ENCODE measurements around the gene CREB1.
"Not testable (repeated sequence)": the region's sequence is repeated elsewhere in the genome, so short reads cannot be mapped to it uniquely, and the experiment has no call there.

The CREB1 gene

GRCh38 chr2:207617011-207617671 is 87.4 kb downstream of the CREB1 start:
- DNase-seq (ENCODE audit: low spot score): no peak

- no peak for DNase-seq (ENCODE audit: low spot score)
These were observed 90.0 kb downstream of the CREB1 start for GRCh38 chr2:207619764-207620203.

GRCh38 chr2:207621501-207622039 is 91.8 kb downstream of the CREB1 start:
- no peak for DNase-seq (ENCODE audit: low spot score)

GRCh38 chr2:207624185-207625013 is 94.6 kb downstream of the CREB1 start:
- DNase-seq (ENCODE audit: low spot score): peak; percentile 71

GRCh38 chr2:207625014-207625907 is 95.5 kb downstream of the CREB1 start, which contains the start of gene METTL21A:
METTL21A (minus strand) TSS chr2:207625394; CDS start chr2:207624375, 1,019 bp downstream.
- DNase-seq (ENCODE audit: low spot score): peak; percentile 93

- no peak for DNase-seq (ENCODE audit: low spot score)
These were observed 99.8 kb downstream of the CREB1 start for GRCh38 chr2:207629553-207629952.

- peak; percentile 45 for DNase-seq (ENCODE audit: low spot score)
These were observed 100.7 kb downstream of the CREB1 start for GRCh38 chr2:207630491-207630890.

GRCh38 chr2:207632575-207633493 is 103.1 kb downstream of the CREB1 start:
- no peak for DNase-seq (ENCODE audit: low spot score)

- DNase-seq (ENCODE audit: low spot score): no peak
These were observed 103.9 kb downstream of the CREB1 start for GRCh38 chr2:207633686-207634085.

- no peak for DNase-seq (ENCODE audit: low spot score)
These were observed 105.9 kb downstream of the CREB1 start for GRCh38 chr2:207635468-207636200.

GRCh38 chr2:207639288-207639687 is 109.5 kb downstream of the CREB1 start:
- DNase-seq (ENCODE audit: low spot score): not testable (repeated sequence)

- no peak for DNase-seq (ENCODE audit: low spot score)
These were observed 110.4 kb downstream of the CREB1 start for GRCh38 chr2:207640160-207640559.

- no peak for DNase-seq (ENCODE audit: low spot score)
These were observed 110.9 kb downstream of the CREB1 start for GRCh38 chr2:207640661-207641060.

GRCh38 chr2:207643892-207644291 is 114.1 kb downstream of the CREB1 start:
- DNase-seq (ENCODE audit: low spot score): no peak

- DNase-seq (ENCODE audit: low spot score): not testable (repeated sequence)
These were observed 116.8 kb downstream of the CREB1 start for GRCh38 chr2:207646582-207646981.

Data from D341Med (cell line).